ENCODE data around the gene ADNP2. TPM values are rescaled to one million over a fixed set of nuclear protein-coding genes. Genes with fewer than 3 reads are reported as not detected.

Gene ADNP2
- total RNA-seq, 1 experiment from 2014 or later: 12.6 TPM

DNA sequence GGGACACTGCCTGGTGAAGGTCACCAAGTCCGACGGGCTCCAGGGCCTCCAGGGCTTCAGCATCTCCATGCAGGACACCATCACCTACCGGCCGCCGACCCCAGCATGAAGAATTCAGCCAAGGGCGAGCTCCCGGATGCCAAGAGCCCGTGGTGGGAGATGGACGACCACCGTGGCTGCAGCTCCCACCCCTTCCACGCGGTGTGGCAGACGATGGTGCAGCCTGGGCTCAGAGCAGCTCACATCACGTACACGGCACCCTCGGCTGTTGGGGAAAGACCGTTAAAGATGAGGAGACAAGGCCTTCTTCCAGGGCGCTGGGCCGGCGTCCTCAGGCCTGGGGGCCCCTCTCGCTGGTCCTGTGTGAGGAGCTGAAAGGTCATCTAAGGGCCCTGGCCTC is 31.2 kb upstream of the ADNP2 start:
- no peaks in the 10 kb centered on the region for H3K36me3 ChIP-seq (ENCODE audit: low read depth)
- no TSS peak for BruUV-seq (replicated peaks)
- ChIA-PET CTCF (no interaction called here), POLR2A (ENCODE audit: unreplicated experiment) (no interaction called here)
- H3K4me2 ChIP-seq: no peak overlapping the region
- H3K4me3 ChIP-seq: no peak overlapping the region
- H3K4me1 ChIP-seq (replicated peaks; ENCODE audit: insufficient read depth): no peaks in the 10 kb centered on the region
- intact Hi-C loops (cut with micrococcal nuclease; ENCODE audit: unreplicated experiment): no loop called here
- peaks cover 69% of the 10 kb centered on the region for H3K27me3 ChIP-seq (ENCODE audit: insufficient read depth, low read depth)
- no peak overlapping the region for H3K27ac ChIP-seq
- H3F3A ChIP-seq (ENCODE audit: insufficient read depth, low read depth): no peaks in the 10 kb centered on the region
- no peaks in the 10 kb centered on the region for H4K20me1 ChIP-seq (ENCODE audit: insufficient read depth)
- H3K9me2 ChIP-seq (ENCODE audit: insufficient read depth): no peaks in the 10 kb centered on the region
- H3K9me3 ChIP-seq (ENCODE audit: insufficient read depth, low read depth): no peaks in the 10 kb centered on the region
- H2AFZ ChIP-seq: no peak overlapping the region
- no peaks in the 10 kb centered on the region for H3K79me2 ChIP-seq (ENCODE audit: low read depth)
- TF ChIP-seq EZH2 (IDR thresholded peaks at IDR 0.05; ENCODE audit: low read depth): no peak
- no peak for TF ChIP-seq CTCF (conservative IDR thresholded peaks at IDR 0.05)
- DNase-seq: no peak

DNA sequence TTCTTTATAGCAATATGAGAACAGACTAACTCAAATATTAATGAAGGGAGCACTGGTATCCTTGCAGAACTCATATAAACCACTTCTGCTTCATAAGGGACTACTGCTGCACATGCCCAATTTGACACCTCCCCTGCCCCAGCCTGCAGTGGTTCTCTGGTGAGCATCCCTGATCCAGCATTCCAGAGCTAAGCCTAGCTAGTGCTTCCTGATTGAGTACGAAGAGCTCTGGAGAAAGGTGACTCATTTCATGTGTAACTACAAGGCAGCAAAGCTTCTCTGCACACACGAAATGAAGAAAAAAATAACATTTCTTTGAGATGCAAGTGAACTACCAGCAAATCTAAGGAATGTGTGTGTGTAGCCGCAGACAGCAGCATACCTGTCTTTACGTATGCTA is 22.8 kb upstream of the ADNP2 start:
- Histone ChIP-seq H3K4me3 (no peak overlapping the region), H3K36me3 (ENCODE audit: low read depth) (no peaks in the 10 kb centered on the region), H3K27ac (no peak overlapping the region), H3K79me2 (ENCODE audit: low read depth) (no peaks in the 10 kb centered on the region), H3K4me2 (no peak overlapping the region), H4K20me1 (ENCODE audit: insufficient read depth) (no peaks in the 10 kb centered on the region), H3K9me2 (ENCODE audit: insufficient read depth) (no peaks in the 10 kb centered on the region), H3K9me3 (ENCODE audit: insufficient read depth, low read depth) (peaks cover 16% of the 10 kb centered on the region; the same call in 1 of the 2 replicates), H3K4me1 (replicated peaks; ENCODE audit: insufficient read depth) (no peaks in the 10 kb centered on the region), H3F3A (ENCODE audit: insufficient read depth, low read depth) (no peaks in the 10 kb centered on the region), H2AFZ (no peak overlapping the region), H3K27me3 (ENCODE audit: insufficient read depth, low read depth) (peaks cover 25% of the 10 kb centered on the region)
- intact Hi-C loops (cut with micrococcal nuclease; ENCODE audit: unreplicated experiment): no loop called here
- BruUV-seq (replicated peaks): no TSS peak
- ChIA-PET CTCF (no interaction called here), POLR2A (ENCODE audit: unreplicated experiment) (no interaction called here)
- TF ChIP-seq EZH2 (IDR thresholded peaks at IDR 0.05; ENCODE audit: low read depth) (no peak), CTCF (conservative IDR thresholded peaks at IDR 0.05) (no peak)
- DNase-seq: no peak

DNA sequence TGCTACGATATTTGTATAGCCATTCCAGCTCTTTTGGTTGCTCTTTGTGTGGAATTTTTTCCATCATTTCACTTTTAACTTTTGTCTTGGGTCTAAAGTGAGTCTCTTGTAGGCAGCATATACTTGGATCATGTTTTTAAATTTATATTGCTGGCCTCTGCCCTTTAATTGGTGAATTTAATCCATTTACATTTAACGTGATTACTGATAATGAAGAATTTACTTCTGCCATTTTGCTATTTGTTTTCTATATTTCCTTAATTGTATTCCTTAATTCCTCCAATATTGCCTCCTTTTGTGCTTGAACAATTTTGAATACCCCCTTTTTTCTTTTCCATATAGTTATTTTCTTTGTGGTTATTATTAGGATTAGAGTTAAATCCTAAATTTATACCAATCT is 21.0 kb upstream of the ADNP2 start:
- H3F3A ChIP-seq (ENCODE audit: insufficient read depth, low read depth): no peaks in the 10 kb centered on the region
- intact Hi-C loops (cut with micrococcal nuclease; ENCODE audit: unreplicated experiment): no loop called here
- H2AFZ ChIP-seq: no peak overlapping the region
- no peaks in the 10 kb centered on the region for H3K9me2 ChIP-seq (ENCODE audit: insufficient read depth)
- no peaks in the 10 kb centered on the region for H3K36me3 ChIP-seq (ENCODE audit: low read depth)
- no peaks in the 10 kb centered on the region for H4K20me1 ChIP-seq (ENCODE audit: insufficient read depth)
- no peaks in the 10 kb centered on the region for H3K4me1 ChIP-seq (replicated peaks; ENCODE audit: insufficient read depth)
- peaks cover 11% of the 10 kb centered on the region for H3K27me3 ChIP-seq (ENCODE audit: insufficient read depth, low read depth)
- no peaks in the 10 kb centered on the region for H3K79me2 ChIP-seq (ENCODE audit: low read depth)
- no peak for DNase-seq
- TF ChIP-seq CTCF (conservative IDR thresholded peaks at IDR 0.05) (no peak), EZH2 (IDR thresholded peaks at IDR 0.05; ENCODE audit: low read depth) (no peak)
- BruUV-seq (replicated peaks): no TSS peak
- POLR2A ChIA-PET (ENCODE audit: unreplicated experiment): no interaction called here
- peaks cover 16% of the 10 kb centered on the region; the same call in 1 of the 2 replicates for H3K9me3 ChIP-seq (ENCODE audit: insufficient read depth, low read depth)
- CTCF ChIA-PET: no interaction called here
- no peak overlapping the region for H3K4me2 ChIP-seq
- no peak overlapping the region for H3K4me3 ChIP-seq
- no peak overlapping the region for H3K27ac ChIP-seq
